Esophagus muscularis mucosa (tissue), 4 donors: ENCODE measurements around the gene PHGDH.

Experiments
- EP300 ChIP-seq: sonication (generic); formaldehyde crosslinking; IDR thresholded peaks from one replicate; pipeline ENCODE4 v1.6.1; 2017; ENCODE audit warnings: antibody characterized with exemption
- POLR2A ChIP-seq: fragments of 450-650 bp; IDR thresholded peaks from one replicate; pipeline ENCODE4 v1.6.1; 2017; ENCODE audit warnings: antibody characterized with exemption, moderate library complexity, mild to moderate bottlenecking, low read depth
- POLR2AphosphoS5 ChIP-seq, 2 donors: sonication (generic); formaldehyde crosslinking; IDR thresholded peaks; one replicate each; pipeline ENCODE4 v1.6.1; 2017; ENCODE audit warnings: antibody characterized with exemption in 2 of 2
- TF ChIP-seq, protein P1 (sequence below), 3 experiments: fragments of 200-600 bp in 2 of 3; fragments of 450-650 bp in 1 of 3; sonication (generic) in 2 of 3; IDR thresholded peaks; one replicate each; pipeline ENCODE4 v1.5.1; 2017 to 2019; ENCODE audit warnings: antibody characterized with exemption in 3 of 3, mild to moderate bottlenecking in 2 of 3, moderate library complexity in 1 of 3

DNA sequence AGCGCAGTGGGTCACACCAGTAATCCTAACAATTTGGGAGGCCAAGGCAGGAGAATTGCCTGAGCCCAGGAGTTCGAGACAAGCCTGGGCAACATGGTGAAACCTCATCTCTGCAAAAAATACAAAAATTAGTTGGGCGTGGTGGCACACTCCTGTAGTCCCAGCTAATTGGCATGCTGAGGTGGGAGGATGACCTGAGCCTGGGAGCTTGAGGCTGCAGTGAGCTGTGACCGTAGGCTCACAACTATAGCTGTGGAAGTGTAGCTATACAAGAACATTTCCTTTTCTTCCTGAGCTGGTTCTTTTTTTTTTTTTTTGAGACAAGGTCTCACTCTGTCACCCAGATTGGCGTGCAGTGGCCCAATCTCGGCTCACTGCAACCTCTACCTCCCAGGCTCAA, 44.6 kb upstream of the PHGDH start:
- TF ChIP-seq POLR2A (no peak), POLR2AphosphoS5 (IDR thresholded peaks at IDR 0.05) (no peak), EP300 (no peak)
- TF ChIP-seq, protein P1, sequence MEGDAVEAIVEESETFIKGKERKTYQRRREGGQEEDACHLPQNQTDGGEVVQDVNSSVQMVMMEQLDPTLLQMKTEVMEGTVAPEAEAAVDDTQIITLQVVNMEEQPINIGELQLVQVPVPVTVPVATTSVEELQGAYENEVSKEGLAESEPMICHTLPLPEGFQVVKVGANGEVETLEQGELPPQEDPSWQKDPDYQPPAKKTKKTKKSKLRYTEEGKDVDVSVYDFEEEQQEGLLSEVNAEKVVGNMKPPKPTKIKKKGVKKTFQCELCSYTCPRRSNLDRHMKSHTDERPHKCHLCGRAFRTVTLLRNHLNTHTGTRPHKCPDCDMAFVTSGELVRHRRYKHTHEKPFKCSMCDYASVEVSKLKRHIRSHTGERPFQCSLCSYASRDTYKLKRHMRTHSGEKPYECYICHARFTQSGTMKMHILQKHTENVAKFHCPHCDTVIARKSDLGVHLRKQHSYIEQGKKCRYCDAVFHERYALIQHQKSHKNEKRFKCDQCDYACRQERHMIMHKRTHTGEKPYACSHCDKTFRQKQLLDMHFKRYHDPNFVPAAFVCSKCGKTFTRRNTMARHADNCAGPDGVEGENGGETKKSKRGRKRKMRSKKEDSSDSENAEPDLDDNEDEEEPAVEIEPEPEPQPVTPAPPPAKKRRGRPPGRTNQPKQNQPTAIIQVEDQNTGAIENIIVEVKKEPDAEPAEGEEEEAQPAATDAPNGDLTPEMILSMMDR (IDR thresholded peaks at IDR 0.05): no peak
